Fibroblast of skin of left biceps (primary cell): Measurements from ENCODE around the gene RPS21.

Source experiments
- DNase-seq, 2 experiments: peaks; one replicate each; pipeline ENCODE4 v3.0.0-alpha.2; 2013; ENCODE audit warnings: low read depth in 2 of 2

The RPS21 gene

GRCh38 chr20:62354031-62354808 lies 32.7 kb upstream of the RPS21 start:
- no peak for DNase-seq

DNA sequence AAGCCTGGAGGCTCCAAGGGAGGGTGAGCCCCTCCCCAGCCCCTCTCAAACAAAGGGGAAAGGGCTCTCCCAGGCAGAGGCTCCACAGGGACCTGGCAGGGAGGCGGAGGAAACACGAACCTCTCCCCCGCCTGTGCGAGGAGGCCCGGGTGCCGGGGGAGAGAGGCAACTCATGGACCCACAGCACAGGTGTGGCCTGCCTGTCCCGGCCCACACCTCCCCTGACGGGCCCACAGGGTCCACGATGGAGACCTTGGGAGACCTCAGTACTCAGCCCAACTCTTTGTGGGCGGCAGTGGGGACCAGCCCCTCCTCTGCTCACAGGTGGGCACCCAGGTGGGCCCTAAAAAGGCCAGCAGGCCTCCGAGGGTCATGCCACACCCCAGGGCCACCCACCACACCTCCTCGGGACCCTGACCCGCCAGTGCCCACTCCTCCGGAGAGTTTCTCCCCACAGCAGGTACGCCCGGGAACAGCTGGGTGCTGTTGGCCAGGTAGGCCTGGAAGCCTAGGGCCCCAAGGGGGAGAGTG lies 32.0 kb upstream of the RPS21 start:
- no peak for DNase-seq

DNA sequence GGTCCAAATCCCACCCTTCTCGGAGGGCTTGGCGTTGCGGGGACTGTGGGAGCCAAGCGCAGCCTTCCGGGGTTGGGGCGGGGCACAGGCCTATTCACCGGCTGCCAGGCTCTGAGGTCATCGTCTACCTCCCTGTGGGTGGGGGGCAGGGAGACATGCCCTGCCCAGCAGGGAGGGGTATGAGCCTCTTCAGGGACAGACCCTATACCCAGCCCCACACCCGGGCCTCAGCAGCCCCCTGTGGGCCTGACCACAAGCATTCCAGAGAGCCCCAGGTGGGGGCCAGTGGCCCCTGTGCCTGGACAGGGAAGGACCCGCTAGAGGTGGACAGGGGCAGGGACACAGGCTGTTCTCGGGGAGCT lies 31.4 kb upstream of the RPS21 start:
- no peak for DNase-seq

- no peak for DNase-seq
Observed at GRCh38 chr20:62355878-62356588, 30.9 kb upstream of the RPS21 start.

DNA sequence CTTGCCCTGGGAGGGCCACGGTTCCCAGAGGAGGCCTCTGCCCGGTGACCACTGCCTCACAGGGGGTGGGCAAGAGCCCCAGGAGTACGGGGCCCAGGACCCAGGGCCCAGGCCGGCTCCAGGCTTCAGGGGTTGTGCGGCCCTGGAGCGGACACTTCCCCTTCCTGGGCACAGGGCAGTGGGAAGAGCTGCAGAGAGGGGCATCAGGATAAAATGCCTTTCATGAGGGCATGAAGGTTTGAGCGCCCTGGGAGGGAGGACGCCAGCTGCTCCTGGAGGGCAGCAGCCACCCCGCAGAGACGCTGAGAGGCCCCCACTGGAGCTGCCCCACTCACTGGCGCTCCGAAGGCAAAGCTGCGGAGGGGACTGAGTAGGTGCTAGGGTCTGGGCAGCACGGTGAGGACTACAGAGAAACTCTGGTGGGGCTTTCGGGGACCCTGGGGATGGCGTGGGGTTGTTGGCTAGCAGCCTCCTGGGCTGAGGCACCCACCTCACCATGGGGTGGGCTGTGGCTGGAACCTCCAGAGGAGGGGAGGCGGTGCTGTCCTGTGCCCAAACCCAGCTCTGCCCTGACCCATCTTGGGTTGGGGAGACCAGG lies 30.2 kb upstream of the RPS21 start:
- no peak for DNase-seq

DNA sequence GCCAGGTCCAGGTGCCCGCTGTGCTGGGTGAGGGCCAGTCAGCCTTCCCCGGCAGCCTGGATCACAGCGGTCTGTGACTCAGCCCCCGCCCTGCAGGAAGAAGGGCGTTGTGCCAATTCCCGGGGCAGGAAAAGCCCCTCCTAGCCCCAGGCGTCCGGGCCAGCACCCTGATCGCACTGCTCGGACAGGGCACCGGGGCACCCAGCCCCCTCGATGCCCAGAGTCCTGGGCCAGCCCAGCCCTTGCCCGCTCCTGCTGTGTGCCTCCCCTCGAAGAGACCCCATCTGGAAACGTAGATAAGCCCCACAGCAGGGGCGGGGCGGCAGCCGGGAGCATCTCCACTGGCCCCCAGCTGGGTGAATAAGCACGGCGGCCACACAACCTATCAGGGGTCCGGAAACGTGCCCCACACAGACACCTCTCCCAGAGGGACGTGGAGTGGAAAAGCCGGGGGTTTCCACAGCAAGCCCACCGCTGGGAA lies 29.7 kb upstream of the RPS21 start:
- DNase-seq, result no peak

DNA sequence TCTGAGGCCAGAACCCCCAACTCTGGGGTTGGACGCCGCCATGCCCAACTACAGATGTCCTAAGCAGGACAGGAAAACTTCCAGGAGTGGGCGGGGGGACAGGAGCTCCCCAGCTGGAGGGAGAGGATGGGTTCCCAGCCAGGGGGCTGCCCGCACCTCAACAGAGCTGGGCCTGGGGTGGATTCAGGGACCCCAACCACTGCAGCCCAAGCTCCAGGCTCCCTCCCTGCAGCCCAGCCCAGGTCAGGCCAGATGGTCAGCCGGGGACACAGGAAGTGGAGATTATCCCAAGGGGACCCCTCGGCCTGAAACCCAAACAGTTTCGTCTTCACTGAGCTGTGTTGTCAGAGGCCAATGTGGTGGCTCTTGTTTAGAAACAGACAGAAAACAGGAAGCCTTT lies 29.2 kb upstream of the RPS21 start:
- no peak for DNase-seq

- DNase-seq, result no peak
Observed at GRCh38 chr20:62358171-62359042, 28.5 kb upstream of the RPS21 start.

GRCh38 chr20:62359043-62359490 lies 27.8 kb upstream of the RPS21 start:
- DNase-seq, result no peak

DNA sequence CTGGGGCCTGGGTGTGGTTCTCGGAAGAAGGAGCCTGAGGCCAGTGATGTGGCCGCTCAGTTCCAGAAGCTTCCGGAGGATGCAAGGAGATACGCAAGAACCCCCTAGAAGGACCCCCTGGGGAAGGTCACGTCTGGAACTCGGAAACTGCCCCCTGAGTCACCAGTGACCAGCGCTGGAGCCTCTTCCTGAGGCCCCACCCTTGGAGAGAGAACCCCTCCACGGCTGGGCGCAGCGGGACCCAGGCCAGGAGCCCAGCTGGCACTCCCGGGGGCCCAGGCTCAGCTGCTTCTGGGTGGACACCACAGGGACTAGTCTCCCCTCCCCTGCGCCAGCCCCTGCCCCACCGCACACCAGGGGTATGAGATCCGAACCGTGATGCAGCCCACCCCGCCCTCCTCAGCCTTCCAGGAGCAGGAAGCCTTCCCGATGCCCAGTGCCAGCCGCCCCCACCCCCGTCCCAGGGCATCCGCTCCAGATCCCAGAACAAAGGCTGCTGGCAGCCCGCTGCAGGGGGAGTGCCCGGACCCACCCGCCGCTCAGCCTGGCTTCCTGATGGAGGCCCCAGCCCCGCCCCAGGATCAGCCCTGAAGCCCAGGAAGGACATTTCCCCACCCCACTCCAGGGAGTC lies 27.3 kb upstream of the RPS21 start:
- no peak for DNase-seq

DNA sequence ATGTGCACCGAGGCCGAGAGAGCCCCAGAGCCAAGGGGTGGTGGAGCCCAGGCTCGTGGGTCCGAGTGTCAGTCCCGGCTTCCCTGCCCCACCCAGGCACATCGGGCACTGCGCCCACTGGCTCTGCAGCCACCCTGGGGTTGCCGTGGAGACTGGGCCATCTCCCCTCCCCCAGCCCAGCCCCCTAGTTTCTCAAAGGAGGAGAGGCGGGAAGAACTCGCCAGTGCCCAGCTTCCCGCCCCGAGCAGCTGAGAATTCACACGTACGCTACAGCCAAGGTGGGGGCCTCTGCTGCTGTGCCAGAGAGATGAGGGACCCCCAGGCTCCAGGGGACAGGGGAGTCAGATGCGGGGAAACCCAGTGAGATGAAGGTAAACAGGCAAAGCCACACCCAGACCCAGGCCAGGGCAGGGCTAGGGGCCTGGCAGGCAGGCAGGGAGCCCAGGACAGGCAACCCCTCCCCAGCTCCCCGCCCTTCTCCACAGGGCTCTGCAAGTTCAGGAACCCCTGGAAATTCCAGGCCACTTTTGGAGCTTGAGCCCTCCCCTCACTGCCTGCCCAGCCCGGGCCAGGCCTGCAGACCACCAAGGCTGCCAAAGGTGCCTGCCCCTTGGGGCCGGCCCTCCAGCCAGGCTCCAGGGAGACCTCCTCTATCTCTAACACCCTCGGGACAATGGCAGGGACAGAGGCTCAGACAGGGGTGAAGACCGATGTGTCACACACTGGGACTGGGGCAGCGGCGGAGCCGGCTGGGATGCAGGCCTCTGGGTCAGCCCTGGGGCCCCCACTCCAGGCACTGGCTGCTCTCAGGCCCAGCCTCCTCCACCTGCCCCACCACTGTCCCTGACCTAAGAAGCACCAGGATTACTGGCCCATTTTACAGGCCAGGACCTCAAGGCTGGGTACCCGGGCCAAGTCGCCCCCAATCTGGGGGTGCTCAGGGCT lies 25.8 kb upstream of the RPS21 start:
- DNase-seq, result no peak

GRCh38 chr20:62361799-62362589 lies 24.9 kb upstream of the RPS21 start:
- DNase-seq, result no peak

DNA sequence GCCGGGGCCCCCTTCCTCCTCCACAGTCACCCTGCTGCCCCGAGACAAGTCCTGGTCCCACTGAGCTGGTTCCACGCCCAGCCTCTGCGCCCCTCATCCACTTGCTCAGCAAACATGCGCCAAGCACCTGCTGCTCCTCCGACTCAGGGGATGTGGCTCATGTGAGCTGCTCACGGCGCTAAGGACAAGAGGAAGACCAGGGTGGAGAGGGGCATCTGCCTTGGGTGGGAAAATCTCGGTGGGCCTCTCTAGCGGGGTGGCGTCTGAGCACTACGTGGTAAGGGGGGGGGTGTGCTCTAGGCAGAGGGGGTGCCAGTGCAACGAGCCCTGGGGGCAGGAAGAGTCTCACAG lies 24.3 kb upstream of the RPS21 start:
- DNase-seq, result no peak

DNA sequence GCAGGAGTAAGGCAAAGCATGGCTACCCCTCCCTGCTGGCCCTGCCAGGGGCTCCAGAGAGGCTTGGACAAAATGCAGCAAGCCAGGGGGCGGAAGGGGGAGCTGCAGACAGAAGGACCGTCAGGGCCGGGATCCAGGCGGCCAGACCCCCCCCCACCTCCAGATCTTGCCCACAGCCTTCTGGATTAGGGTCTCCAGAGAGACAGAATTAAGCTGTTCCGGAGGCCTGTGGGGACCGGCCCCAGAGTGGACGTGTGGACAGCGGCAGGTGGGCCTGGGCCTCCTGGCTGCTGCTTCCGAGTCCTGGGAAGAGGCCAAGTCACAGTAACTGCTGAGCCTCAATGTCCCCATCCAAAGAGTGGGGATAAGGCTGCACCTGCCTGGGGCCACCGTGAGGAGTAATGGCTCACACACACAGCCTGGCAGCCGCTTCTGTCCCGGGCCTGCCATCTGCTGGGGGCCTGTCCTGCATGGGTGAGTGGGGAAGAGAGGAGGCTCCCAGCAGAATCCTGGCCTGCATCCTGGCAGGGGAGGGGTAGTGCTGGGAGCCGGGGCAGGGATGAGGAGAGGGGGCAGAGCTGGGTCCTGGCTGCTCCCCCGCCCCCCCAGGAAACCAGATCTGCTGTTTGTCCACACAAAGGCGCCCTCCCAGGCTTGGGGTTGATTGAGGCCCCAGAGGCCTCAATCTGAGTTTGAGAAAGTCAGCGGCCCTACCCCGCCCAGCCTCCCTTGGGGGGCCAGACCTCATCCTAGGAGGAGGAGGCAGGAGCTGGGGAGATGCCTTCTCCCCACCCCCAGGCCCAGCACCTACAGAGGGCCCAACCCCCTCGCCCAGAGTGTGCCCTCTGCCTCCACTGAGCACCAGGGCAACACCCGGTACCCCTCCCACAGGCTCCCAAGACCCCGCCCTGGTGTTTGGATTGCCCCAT lies 23.6 kb upstream of the RPS21 start:
- DNase-seq, result no peak

DNA sequence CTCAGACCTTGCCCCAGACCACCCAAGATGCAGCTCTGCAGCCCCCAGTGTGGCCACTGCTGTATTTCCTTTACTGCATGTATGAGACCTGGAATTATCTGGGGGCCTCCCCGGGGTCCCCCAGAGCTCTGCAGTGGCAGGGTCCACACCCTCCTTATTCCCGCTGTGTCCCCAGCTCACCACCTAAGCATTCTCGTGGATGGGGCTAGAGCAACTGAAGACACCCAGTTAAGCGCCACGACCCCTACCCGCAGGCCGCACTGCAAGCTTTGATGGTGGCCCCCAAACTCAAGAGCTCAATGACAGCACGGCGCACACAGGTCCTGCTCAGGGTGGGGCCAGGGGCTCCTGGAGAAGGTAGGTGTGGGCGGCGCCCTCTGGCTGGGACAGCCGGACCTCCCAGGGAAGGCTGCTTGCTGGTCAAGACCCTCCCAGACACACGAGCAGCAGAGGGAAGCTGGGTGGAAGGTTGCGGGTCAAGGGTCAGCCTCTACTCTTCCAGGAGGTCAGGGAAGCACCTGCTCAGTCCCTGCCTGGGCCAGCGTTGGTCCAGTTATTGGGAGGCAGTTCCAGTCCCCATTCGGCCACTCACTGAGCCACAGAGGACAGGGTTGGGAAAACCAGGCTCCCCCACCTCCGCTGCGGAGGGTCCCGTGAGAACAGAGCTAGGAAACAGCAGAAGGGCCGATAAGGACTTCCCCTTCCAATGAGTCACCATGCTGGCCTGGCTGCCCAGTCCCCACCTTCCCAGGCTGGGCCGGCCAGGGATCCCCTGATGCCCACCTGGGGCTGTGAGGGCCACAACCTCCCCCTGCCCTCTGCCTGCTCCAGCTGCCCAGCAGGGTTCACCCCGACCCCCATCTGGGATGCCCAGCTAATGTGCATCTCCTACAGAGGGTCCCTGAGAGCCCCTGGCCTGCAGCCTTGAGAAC lies 22.7 kb upstream of the RPS21 start:
- DNase-seq, result no peak

DNA sequence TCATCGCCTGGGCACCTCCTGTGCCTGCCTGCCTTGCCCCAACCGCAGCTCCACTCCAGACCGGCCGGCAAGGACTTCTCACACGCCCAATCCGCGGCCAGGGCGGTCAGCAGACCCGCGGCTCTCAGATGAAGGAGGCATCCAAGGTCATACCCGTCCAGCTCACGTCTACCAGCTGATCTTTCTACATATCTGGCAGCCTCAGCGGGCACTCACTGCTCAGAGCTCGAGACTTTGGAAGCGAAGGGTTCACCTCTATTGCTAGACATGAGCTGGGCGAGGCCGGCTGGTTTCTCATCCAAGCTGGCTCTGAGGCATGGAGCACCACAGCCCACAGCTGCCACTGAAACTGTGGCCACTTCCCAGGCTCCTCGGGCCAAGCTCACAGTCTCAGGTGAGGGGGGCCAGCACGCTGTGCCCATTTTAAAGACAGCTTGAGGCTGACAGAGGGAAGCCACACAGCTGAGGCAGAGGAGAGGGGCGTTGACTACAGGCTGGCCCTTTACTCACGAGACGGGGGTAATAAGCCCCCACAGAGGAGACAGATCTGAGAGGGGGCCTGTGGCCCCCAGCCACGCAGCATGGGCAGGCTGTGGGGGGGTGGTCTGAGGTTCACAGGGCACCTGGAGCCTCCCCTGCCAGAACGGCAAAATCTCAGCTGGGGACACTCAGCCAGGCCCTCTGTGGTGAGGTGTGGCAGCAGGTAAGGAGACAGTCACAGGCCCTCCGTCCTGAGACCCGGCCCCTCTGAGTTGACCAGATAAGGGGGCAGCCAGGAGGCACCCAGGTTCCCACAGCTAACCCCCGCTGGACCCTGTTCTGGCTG lies 21.8 kb upstream of the RPS21 start:
- no peak for DNase-seq
